HUDEP-2 (cell line): ENCODE results near the gene GAL3ST3.

ENCODE experiments used
- DNase-seq, 76 experiments: peaks; one replicate each; lab custom pipeline; 2025; ENCODE audit not compliant: unreplicated experiment in 76 of 76; lab: John Stamatoyannopoulos, UW

Gene GAL3ST3

DNA sequence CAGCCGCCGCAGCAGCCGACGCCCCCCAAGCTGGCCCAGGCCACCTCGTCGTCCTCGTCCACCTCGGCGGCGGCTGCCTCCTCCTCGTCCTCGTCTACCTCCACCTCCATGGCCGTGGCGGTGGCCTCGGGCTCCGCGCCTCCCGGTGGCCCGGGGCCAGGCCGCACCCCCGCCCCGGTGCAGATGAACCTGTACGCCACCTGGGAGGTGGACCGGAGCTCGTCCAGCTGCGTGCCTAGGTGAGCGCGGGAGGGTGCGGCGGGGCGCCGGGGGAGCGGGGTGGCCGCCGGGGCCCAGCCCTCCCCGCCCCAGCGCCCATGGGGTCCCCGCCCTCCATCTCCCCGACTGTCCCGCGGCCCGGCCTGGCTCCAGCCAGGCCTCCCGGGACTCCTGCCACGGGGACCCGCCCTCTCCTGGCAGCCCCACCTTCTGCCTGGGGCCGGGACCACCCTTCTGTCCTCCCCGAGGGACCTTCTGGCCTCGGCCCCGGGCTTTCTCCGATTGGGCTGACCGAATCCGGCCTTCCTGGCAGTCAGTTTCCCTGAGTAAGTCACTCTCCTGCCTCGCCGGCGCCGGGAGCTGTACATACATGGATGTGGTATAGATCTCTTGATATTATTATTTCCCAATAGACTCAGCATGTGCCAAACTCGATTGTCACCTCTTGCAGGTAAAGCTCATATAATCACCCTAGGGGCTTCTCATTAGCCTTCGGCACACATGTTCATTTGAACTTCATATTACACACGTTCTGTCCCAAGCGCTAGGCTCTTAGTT, 21.8 kb upstream of the GAL3ST3 start:
- no peak for DNase-seq

DNA sequence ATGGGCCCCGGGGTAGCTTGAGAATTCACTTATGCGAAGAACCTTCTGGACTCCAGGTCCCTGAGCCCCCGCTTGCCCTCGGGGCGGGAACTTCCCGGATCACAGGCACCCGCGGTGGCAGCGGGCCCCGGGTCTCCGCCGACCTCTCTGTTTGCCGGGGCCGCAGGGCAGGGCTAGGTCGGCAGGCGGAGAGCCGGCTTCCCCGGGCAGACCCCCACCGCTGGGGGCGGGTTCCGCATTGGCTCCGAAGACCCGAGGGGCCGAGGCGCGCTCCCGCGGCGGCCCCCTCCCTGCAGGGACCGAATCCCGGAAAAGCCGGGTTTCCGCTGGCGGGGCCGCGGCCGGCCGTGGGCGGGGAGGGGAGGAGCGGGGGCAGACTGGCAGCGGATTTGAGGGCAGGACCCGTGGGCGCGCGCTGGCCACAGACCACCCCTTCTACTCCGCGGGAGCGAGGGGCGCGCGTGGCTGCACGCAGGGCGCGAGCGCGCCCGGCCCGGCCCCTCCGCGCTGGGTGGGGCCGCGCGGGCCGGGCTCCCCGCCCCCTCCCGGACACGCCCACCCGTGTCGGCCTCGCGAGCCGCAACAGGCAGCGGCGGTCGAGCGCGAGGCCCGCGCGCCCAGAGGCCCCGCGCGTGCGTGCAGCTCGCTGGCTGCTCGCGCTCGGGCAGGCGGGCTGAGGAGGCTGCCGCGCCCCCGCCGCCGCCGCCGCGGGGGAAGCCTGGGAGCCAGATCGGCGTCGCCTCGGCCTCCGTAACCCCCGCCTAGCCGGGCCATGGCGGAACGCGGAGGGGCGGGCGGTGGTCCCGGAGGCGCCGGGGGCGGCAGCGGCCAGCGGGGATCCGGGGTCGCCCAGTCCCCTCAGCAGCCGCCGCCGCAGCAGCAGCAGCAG, 21.0 kb upstream of the GAL3ST3 start, which contains the start of gene PACS1:
PACS1 (plus strand) TSS at position 558 of the 889 bp plus-strand sequence; CDS start at position 773, 215 bp downstream.
- peak in 23 of 76 experiments; percentile 10 to 55 (median 30) for DNase-seq

DNA sequence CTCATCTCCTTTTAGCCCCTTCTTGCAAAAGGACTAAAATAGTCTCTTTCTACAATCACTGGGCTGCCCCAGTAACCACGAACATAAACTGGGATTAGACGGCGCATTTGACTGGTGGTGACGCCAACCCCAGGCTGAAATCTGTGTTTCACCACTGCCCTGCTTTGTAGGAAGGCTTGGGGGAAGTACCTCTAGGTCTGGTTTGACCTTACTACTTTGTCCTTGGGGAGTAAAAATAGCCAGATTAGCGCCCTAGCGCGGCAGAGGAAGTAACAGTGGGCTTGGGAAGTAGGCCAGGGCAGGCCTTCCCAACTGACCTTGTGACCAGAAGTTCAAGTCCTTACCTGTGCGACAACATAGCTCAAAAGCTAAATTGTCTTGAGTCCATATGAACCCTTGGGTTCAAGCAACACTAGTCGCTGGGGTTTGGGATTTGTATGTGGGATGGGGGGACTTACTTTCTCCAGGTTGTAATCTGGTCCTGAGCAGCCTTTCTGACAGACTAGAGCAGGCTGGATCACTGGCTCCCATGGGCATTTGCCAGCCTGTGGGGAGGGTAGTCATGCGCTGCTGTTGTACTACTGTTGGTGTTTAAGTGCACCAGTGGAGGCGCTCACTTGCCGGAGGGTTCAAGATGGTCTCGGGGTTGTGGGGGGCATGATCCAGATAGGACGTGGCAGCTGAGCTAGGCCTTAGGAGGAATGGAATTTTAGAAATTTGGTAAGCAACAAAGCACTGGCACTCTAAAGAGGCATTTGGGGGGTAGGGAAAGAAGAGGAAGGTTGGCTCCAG, 20.2 kb upstream of the GAL3ST3 start:
- DNase-seq: peak in 1 of 76 experiments; percentile 9

DNA sequence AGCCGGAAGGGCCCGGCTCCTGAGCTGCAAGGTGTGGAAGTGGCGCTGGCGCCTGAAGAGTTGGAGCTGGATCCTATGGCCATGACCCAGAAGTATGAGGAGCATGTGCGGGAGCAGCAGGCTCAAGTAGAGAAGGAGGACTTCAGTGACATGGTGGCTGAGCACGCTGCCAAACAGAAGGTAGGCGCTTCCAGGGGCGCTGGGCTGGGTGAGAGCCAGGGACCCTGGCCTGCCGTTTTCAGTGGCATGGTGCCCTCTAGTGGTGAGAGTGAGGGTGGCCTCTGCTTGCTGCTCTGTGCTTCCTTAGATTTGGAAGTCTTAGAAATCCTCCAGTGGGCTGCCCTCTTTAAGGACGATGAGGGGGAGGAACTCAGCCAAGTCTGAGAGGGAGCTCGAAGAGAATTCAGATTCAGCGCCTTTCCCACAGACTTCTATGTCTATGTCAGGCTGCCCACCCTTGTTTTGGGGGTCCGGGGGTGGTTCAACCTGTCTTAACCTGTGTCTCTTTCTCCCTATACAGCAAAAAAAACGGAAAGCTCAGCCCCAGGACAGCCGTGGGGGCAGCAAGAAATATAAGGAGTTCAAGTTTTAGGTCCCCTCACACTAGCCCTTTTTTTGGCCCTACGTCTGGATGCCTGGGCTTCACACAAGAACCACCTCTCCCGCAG, 19.3 kb upstream of the GAL3ST3 start:
- peak in 50 of 76 experiments; percentile 7 to 66 (median 44) for DNase-seq

DNA sequence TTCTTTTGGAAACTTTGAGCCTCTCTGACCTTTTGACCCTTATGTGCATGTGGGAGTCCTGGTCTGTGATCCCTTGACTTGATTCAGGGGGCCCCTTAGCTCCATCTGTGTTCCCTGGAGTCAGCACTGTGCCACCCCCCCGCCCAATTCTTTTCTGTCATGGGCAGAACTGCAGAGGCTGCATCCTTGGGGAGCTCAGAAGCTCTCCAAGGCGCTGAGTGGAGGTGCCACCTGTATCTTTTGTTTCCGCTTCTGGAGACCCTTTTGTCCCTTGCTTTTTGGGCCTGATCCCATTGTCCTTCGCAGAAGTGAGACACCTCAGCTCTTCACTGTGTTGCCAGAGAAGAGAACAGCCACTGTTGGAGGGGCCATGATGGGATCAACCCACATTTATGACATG, 18.7 kb upstream of the GAL3ST3 start:
- DNase-seq: no peak

DNA sequence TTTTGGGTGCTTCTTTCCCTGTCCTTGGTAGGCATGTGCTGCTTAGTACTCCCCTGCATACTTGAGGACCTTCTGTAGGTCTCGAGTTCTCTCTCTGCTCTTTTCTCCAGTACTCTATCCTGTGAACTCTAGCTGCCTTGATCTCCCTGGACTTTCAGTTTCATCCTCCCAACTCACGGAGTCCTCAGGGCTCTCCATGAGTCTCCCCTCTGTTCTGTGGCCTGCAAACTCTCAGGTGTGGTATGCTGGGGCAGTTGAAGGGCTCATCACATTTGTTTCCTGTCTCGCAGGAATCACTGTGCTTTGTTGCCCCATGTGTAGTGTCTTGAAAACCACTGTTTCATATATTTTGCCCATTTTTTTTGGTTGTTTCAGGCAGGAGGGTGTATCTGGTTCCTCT, 17.8 kb upstream of the GAL3ST3 start:
- no peak for DNase-seq

DNA sequence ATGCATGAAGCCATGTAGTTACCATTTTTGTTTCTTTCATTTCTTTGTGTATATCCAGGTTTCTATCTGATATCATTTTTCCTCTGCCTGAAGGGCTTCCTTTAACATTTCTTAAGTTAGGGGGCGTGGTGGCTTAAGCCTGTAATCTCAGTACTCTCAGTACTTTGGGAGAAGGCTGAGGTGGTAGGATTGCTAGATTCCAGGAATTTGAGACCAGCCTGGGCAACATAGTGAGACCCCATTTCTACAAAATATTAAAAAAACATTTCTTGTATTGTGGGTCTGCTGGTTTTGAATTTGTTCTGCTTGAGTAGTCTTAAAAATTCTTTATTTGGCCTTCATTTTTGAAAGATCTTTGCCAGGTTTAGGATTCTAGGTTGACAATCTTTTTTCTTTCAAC, 15.6 kb upstream of the GAL3ST3 start:
- no peak for DNase-seq

DNA sequence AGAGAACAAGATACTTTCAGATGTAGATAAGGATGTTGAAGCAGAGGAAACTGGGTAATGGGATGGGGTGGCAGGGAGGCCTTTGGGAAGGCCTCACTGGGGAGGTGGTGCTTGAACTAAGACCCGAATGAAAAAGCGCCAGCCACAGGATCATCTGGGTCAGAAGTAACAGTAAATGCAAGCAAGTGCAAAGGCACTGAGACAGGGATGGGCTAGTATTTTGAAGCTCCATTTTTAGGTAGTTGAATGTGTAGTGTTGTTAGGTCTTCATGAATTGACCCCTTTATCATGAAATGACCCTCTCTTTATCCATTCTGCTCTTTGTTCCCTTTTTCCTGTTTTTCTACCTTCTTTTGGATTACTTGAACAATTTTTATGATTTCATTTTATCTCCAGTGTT, 14.9 kb upstream of the GAL3ST3 start:
- no peak for DNase-seq

DNA sequence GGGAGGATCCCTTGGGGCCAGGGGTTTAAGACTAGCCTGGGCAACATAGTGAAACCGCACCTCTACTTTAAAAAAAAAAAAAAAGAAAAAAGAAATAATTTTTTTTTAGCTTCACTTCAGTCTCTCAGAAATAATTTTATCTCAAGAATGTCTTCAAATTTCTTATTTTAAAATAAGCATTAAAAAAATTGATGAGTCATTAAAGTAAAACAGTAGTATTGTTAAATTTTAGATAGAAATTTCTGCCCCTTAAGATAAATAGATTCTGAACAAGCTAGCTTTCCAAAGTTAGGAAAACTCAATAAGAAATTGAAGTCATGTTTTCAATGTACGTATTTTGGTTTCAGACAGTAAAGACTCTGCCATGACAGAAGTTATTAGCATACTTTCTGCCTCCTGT, 13.4 kb upstream of the GAL3ST3 start:
- DNase-seq: no peak

DNA sequence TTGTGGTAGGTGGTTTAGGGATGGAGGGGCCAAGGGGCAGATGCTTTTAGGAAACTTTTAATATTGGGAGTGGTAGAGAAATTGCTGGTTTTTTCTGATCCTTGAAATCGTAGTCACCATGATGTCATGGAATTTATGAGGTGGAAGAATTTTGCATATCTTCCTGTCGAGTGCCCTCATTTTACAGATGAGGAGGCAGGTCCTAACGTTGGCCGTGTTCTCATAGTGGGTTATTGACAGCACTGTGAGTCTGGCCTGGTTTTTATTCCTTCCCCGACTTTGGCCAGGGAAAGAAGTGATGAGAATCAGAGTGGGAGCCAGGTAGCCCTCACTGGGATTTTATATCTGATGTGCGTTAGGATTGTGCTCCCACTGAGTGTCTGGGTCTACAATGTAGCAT, 12.3 kb upstream of the GAL3ST3 start:
- DNase-seq: no peak

DNA sequence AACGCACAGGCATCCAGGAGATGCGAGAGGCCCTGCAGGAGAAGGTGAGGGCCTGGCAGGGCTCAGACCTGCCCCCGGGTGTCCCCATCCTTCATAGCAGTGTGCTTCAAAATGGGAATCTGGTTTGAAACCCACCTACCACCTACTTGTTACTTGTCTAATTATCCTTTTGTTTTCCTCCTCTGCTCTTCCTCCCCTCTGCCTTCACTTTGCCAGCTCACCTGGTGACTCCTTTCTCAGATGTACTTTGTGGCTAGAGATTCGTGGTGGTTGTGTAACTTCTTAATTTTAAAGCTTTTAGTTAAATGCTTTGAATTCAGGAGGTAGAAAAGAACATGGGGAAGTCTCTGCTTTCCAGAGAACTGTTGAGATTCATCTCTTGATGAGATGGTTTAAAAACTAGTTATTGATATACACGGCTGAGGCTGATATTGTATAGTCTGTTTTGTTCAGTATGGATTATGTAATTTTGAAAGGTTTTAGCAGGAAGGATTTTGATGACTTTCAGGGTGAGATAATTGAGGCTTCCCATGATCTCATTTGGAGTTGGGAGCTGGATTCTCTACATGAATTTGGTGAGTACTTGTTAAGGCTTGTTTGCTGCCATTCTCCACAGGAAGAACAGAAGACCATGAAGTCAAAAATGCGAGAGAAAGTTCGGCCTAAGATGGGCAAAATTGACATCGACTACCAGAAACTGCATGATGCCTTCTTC, 11.2 kb upstream of the GAL3ST3 start:
- no peak for DNase-seq

DNA sequence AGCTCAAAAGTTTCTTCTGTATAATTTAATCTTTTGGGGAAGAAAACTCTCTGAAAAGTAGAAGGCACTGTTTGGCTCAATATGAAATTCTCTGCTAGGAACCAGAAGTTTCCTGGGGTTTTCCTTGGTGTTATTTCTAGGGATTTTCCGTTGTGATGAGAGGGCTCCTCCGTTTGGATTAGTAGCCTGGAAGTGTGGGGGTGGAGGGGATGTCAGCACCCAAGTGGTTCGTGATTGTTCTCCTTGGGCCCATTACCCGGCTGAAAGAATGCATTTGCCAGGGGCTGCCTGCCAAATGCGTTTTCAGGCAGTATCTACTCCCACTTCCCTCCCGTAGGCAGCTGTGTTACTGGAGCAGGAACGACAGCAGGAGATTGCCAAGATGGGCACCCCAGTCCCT, 7.5 kb upstream of the GAL3ST3 start:
- DNase-seq: no peak

DNA sequence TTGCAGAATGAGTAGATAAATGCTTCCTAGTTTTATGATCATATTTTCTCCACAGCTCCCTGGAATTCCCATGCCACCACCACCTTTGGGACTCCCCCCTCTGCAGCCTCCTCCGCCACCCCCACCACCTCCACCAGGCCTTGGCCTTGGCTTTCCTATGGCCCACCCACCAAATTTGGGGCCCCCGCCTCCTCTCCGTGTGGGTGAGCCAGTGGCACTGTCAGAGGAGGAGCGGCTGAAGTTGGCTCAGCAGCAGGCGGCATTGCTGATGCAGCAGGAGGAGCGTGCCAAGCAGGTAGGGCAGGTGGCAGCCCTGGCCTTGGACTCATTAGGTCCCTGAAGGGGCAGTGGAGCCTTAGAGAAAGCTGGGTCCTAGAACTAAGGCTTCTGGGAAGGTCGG, 6.1 kb upstream of the GAL3ST3 start:
- DNase-seq: no peak

DNA sequence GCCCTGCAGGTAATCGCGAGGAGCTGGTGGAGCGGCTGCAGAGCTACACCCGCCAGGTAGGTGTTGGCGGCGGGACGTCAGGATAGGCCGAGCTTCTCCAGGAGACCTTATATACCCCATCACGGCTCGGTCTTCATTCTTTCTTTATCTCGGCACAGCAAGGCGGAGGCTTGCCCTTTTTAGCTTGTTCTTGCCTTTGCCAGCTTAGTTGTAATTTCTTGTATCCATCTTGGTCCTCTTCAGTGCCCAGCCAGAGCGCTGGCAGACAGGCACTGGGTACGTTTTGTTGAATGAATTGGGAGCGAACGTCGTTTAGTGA, 3.7 kb upstream of the GAL3ST3 start:
- DNase-seq: peak in 1 of 76 experiments; percentile 6

DNA sequence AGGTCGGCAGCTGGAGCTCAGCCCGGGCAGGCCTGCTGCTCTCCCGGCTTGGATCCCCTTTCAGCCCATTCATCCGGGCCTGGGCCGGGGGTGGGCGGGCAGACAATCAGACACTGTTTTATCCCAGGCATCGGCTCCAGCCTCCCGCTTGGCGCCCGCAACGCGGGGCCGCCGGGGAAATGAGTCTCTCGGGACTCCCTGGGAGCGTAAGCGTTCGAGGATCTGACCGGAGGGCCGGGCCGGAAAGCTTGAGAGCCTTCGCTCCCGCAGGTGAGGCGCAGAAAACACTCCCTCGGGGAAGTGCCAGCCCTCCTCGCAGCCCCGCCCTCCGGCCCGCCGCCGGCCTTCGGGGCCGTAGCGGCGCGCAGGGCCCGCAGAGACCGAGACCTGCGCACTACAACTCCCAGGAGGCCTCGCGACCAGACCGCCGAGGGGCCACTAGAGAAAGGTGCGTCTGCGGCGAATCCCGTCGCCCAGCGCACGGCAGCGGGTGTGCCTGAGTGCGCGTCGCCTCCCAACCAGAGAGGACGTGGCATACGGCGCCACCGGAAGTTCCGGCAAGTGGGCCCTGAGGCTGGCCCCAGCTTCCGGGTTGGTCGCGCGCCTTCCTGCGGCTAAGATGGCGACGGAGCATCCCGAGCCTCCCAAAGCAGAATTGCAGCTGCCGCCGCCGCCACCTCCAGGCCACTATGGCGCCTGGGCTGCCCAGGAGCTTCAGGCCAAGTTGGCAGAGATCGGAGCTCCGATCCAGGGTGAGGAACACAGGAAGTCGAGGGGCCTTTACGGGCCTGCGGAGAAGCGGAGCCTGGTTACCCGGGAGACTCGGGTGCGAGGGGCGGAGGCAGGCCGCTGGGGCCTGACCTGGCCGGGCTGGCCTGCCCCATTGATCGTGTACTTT, 3.1 kb upstream of the GAL3ST3 start, which contains the start of gene SF3B2:
SF3B2 (plus strand) TSS at position 599 of the 898 bp plus-strand sequence; CDS start at position 620, 21 bp downstream.
- peak in 75 of 76 experiments; percentile 40 to 97 (median 94) for DNase-seq

DNA sequence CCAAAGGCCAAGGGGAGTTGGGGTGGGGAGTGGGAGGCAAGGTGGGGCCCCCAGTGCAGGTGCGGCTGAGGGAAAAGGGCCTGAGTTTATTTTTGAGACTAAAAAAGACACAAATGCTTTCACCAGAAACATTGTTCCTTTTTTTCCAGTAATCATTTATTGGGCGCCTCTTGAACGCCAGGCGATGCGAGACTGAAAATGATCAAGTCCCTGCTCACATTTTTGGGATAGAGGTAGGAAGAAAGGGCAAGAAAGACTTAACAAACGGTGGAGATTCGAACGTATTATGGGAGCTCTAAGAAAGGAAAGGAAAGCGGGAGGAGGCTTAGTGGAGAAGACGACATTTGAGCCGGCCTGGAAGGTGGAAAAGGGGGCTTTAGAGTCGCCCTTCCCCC, 2.4 kb upstream of the GAL3ST3 start:
- DNase-seq: no peak

DNA sequence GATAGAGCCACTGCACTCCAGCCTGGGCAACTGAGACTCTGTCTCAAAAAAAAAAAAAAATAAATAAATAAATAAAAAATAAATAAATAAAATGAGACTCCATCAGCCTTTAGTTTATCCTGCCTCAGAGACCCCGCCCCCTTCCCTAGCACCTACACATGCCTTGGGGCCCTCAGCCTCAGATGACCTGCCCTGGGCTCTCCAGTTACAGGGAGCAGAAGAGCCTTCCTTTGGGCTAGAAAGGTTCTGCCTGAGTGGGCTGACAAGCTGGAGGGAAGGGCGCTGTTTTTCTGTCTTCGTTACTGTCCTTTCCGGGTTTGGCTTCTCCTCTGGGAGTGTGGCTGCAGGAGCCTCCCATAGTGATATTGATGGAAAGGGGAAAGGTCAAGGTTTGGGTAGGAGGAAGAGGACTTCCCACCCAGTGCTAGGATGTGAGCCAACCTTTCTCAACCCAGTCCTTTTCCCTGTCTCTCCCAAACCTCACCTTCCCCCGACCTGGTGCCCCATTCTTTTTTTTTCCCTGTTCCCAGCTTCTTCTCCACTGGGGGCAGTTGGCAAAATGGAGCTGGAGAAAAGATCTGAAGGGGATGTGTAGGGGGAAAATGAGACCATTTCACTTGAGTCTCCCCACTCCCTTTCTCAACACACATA, 1.7 kb upstream of the GAL3ST3 start:
- no peak for DNase-seq
